Ascending aorta (tissue), 2 donors: Measurements from ENCODE around the gene FRAT2. TPM values are rescaled to one million over a fixed set of nuclear protein-coding genes. Genes with fewer than 3 reads are reported as not detected.

Experiments used
- DNase-seq, 2 donors: peaks; one replicate each; pipeline ENCODE4 v3.0.0-alpha.2; 2019; ENCODE audit warnings: low spot score in 2 of 2
- H3K27ac ChIP-seq, 2 donors: fragments of 200-600 bp; sonication (generic); one replicate each; pipeline ENCODE4 v1.5.1; 2016 to 2017; ENCODE audit warnings: mild to moderate bottlenecking in 1 of 2
- H3K27me3 ChIP-seq: fragments of 200-600 bp; sonication (generic); one replicate; pipeline ENCODE4 v1.5.1; 2017
- H3K36me3 ChIP-seq, 2 donors: fragments of 200-600 bp; sonication (generic); one replicate each; pipeline ENCODE4 v1.5.1; 2016
- H3K4me1 ChIP-seq, 2 donors: fragments of 200-600 bp; sonication (generic); one replicate each; pipeline ENCODE4 v1.5.1; 2016 to 2017; ENCODE audit warnings: mild to moderate bottlenecking in 1 of 2
- H3K4me3 ChIP-seq, 2 donors: fragments of 200-600 bp; sonication (generic); one replicate each; pipeline ENCODE4 v1.5.1; 2016 to 2017; ENCODE audit warnings: mild to moderate bottlenecking in 1 of 2
- H3K9me3 ChIP-seq, 2 donors: fragments of 200-600 bp; sonication (generic); one replicate each; pipeline ENCODE4 v1.5.1; 2016
- intact Hi-C: fragments of 100-400 bp; cut with DNase I; formaldehyde crosslinking; loops from one replicate; pipeline ENCODE4 v1.15.1; 2023
- total RNA-seq: library from RNA; depleted of rRNA; stranded (reverse); fragments of >200 nt; gene quantifications from one replicate; pipeline ENCODE4 v1.1.0, GENCODE V29; 2016
- TF ChIP-seq, protein P1 (sequence below), 3 experiments: fragments of 200-600 bp in 2 of 3; fragments of 450-650 bp in 1 of 3; sonication (generic) in 2 of 3; IDR thresholded peaks; one replicate each; pipeline ENCODE4 v1.5.1; 2016 to 2019; ENCODE audit warnings: antibody characterized with exemption in 3 of 3, mild to moderate bottlenecking in 1 of 3, moderate library complexity in 1 of 3

FRAT2 gene, protein sequence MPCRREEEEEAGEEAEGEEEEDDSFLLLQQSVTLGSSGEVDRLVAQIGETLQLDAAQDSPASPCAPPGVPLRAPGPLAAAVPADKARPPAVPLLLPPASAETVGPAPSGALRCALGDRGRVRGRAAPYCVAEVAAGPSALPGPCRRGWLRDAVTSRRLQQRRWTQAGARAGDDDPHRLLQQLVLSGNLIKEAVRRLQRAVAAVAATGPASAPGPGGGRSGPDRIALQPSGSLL
- 32.0 TPM for total RNA-seq

GRCh38 chr10:97334370-97335175 lies at the start of gene FRAT2:
FRAT2 (minus strand) TSS chr10:97334729; CDS start chr10:97334572, 157 bp downstream.
- H3K4me1 ChIP-seq, result peaks cover 6 to 39% of the 10 kb centered on the region in 2 donors
- no peaks in the 10 kb centered on the region for H3K9me3 ChIP-seq
- TF ChIP-seq, protein P1, sequence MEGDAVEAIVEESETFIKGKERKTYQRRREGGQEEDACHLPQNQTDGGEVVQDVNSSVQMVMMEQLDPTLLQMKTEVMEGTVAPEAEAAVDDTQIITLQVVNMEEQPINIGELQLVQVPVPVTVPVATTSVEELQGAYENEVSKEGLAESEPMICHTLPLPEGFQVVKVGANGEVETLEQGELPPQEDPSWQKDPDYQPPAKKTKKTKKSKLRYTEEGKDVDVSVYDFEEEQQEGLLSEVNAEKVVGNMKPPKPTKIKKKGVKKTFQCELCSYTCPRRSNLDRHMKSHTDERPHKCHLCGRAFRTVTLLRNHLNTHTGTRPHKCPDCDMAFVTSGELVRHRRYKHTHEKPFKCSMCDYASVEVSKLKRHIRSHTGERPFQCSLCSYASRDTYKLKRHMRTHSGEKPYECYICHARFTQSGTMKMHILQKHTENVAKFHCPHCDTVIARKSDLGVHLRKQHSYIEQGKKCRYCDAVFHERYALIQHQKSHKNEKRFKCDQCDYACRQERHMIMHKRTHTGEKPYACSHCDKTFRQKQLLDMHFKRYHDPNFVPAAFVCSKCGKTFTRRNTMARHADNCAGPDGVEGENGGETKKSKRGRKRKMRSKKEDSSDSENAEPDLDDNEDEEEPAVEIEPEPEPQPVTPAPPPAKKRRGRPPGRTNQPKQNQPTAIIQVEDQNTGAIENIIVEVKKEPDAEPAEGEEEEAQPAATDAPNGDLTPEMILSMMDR (IDR thresholded peaks at IDR 0.05), result no peak
- H3K27me3 ChIP-seq, result no peaks in the 10 kb centered on the region
- intact Hi-C loops, result loop anchor here (1.0 to 2.0 kb wide), 3 partner anchors 15 to 66 kb away; partner anchors contain the start of genes ARHGAP19, FRAT1 and RRP12
- H3K4me3 ChIP-seq, result peak within 1 kb of the TSS; percentile 73 to 98
- H3K27ac ChIP-seq, result peak within 1 kb of the TSS; percentile 87 to 96
- peaks cover 4 to 7% of the 10 kb centered on the region in 2 donors for H3K36me3 ChIP-seq
- DNase-seq, result peak; percentile 61 to 94

GRCh38 chr10:97384156-97384555 lies 49.6 kb upstream of the FRAT2 start:
- Histone ChIP-seq H3K4me1 (no peaks in the 10 kb centered on the region), H3K27ac (no peak overlapping the region), H3K4me3 (no peak overlapping the region), H3K36me3 (peaks cover 16 to 51% of the 10 kb centered on the region in 2 donors), H3K27me3 (no peaks in the 10 kb centered on the region), H3K9me3 (no peaks in the 10 kb centered on the region)
- no peak for DNase-seq
- intact Hi-C loops, result no loop called here
- TF ChIP-seq, protein P1 (IDR thresholded peaks at IDR 0.05), result no peak

GRCh38 chr10:97383159-97383558 lies 48.6 kb upstream of the FRAT2 start:
- no peak for DNase-seq
- Histone ChIP-seq H3K4me3 (no peak overlapping the region), H3K27ac (no peak overlapping the region), H3K9me3 (no peaks in the 10 kb centered on the region), H3K4me1 (no peaks in the 10 kb centered on the region), H3K27me3 (no peaks in the 10 kb centered on the region), H3K36me3 (peaks cover 19 to 53% of the 10 kb centered on the region in 2 donors)
- TF ChIP-seq, protein P1 (IDR thresholded peaks at IDR 0.05), result no peak
- intact Hi-C loops, result no loop called here

DNA sequence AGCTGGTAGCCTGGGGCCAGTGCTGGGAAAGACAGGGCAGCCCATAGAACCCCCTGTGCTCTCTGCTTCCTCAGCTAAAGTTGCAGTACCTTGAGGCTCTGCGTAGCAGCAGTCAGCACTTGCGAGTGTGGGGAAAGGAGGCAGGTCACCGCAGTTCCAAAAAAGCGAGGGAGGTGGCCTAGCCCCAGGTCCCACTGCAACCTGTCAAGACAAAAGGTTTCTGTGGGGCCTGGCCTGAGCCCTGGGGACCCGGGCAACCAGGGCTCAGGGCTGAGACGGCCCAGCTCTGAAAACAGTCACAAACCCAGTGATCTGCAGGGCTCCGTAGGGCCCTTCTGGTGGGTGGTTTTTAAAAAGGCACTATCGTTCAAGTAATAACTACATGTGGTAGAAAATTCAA lies 47.1 kb upstream of the FRAT2 start:
- peaks cover 19 to 51% of the 10 kb centered on the region in 2 donors for H3K36me3 ChIP-seq
- no peak overlapping the region for H3K4me3 ChIP-seq
- intact Hi-C loops, result no loop called here
- no peaks in the 10 kb centered on the region for H3K27me3 ChIP-seq
- TF ChIP-seq, protein P1 (IDR thresholded peaks at IDR 0.05), result no peak
- no peak overlapping the region for H3K27ac ChIP-seq
- no peaks in the 10 kb centered on the region for H3K4me1 ChIP-seq
- no peak for DNase-seq
- H3K9me3 ChIP-seq, result no peaks in the 10 kb centered on the region

- Histone ChIP-seq H3K9me3 (no peaks in the 10 kb centered on the region), H3K27ac (no peak overlapping the region), H3K4me3 (no peak overlapping the region), H3K36me3 (peaks cover 24 to 51% of the 10 kb centered on the region in 2 donors), H3K4me1 (no peaks in the 10 kb centered on the region), H3K27me3 (no peaks in the 10 kb centered on the region)
- DNase-seq, result no peak
- TF ChIP-seq, protein P1 (IDR thresholded peaks at IDR 0.05), result no peak
- intact Hi-C loops, result no loop called here
Measured at GRCh38 chr10:97380516-97380915, 46.0 kb upstream of the FRAT2 start.
